Activated CD4-positive, CD25-positive, alpha-beta regulatory T cell treated with anti-CD3 and anti-CD28 coated beads, Interleukin-2, amount 50 U/mL, for 16 hours (primary cell): ENCODE data around the gene SPEN.

Source experiments
- DNase-seq: peaks from one replicate; pipeline ENCODE4 v3.0.0-alpha.2; 2020; ENCODE audit warnings: low read depth, low spot score

Gene SPEN

DNA sequence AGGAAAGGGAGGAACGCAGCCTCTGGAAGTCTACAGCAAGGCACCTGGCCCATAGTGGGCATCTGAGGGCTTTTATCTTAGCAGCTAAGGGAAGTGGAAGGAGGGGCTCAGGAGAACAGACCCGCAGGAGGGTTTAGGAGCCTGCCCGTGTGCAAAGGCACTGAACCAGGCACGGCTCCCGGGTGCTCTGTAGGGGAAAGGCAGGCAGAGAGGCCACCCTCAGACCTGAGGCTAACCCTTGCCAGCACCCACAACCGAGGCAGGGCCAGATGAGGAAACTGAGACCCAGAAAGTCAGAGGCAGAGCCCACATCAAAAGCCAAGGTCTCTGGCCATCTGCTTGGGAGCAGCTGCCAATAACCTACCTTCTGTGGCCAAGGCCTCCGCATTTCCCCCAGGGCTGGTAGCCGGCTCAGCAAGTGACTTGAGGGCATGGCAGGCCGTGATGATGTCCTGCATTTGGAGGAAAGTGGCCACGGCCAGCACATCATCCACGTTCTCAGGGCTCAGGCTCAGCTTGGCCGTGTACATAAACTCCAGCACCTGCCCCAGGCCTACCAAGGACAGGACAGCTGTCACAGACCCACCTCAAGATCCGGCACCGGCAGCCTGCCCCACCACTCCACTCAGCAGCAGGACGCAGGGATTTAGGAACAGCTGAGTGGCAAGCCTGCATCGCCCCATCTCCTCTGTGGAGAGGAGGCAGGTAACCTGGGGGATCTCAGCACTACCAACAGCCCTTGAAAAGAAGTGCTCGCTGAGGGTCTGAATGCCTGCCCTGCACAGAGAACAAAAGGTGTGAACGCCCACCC is 99.3 kb downstream of the SPEN start:
- DNase-seq: no peak

DNA sequence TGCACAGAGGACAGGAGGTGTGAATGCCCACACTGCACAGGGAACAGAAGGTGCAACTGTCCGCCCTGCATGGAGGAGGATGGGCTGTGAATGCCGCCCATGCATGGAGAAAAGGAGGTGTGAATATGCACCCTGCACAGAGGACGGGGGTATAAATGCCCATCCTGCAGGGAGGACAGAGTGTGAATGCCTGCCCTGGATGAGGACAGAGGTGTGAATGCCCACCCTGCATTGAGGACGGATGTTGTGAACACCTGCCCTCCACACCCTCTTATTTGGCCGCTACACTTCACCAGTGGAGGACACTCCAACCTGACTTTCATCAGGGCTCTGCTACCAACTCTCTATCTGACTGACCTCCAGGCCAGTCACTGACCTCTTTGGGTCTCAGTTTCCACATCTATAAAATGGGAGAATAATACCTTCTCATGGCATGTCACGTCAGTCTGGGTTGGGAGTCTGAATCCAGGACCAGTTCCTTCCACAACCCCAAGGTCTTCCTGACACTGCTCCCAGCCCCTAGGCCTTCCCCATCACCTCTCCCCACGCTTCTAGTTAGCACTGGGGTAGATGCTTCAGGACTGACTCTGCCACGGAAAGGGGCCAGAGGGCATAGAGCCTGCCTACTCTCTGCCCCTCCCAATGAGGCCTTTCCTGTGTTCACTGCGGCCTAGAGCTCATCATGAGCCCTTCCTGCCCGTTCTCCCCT is 100.0 kb downstream of the SPEN start:
- DNase-seq: no peak

GRCh38 chr1:15948091-15948591 is 100.6 kb downstream of the SPEN start:
- DNase-seq: no peak

DNA sequence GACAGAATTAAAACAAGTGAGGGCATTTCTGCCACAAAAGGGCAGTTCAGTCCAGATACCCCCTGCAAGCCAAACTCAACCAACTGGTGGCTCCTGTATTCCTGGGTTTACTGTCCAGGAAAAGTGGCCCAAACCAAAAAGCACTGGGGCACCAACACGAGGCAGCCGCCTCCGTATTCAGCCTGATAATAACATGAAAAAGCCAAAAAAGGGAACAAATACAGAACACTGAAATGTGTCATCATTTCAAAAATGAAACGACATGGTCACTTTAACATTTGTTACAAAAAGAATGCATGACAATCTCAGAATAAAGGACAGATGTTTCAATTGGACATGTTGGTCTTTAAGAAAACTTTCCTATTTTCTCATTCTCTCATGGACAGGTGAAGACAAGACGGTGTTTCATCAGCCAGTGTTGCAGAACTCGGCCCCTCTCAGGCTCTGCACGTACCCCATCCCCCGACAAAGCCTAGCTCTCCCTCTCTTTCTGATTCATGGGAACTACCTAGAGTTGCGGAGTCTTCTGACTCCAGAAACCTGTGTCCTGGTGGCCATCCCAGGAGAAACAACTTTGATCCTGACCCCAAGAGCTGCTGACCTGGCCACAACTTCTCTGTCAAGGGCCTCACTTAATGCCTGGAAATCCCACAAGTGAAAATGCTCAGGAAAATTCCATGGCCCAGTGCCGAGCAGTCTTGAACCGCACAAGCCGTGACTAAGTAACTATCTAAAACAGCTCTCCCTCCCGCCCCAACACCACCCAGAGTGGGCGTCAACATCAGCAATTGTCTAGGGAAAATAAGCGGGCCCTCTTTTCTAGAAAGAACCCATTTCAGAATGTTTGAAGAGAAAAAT is 101.3 kb downstream of the SPEN start:
- no peak for DNase-seq

DNA sequence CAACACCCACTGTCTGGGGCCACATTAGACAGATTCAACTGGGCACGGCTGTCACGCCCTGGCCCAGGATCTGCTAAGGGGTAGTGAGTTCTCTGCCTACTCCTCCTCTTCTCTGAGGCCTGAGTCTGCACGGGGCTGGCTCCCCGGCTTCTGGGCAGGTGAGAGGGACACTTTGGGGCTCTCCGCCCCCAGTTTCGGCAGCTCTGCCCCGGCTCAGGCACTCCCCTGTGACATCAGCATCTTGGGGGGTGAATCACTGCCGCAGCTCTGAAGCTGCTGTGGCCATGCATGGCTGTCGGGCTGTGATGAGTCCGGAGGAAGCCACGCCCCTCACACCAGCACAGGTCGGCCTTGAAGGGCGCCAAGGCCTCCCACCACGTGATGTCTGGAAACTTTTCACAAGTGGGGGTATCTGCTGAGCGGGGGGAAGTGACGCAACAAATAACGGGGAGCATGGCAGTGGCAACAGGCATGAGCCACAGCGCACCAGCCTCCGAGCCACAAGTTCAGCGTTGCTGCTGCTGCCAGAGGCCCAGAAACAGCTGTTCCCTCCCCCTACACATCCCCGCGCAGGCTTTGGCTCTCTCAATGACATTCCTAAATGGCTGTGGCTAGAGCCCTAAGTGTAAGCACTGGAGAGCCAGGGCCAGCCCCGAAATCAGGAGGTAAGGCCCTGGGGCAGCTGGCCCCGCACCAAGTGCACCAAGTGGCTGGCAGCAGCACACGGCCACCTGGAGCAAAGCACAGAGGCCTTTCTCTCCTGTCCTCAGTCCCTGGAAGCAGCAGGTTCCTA is 102.1 kb downstream of the SPEN start:
- DNase-seq: peak; percentile 82

DNA sequence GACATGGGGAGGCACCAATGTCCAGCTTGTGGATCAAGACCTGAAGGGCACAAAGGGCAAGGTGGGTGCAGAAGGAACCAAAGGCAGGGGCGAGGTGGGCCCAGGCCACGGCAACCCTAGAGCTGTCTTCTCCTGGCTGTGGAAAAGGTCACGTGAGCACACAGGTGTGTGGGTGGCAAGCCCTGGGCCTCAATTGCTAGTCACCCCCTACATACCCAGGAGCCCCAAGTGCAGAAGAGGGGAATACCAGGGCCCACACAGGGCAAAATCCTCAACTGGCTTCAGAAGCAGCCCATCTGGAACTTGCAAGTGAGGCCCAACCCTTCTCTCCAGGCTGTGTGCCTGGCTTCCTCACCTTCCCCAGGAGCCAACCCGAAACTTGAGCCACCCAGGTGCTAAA is 102.8 kb downstream of the SPEN start:
- DNase-seq: no peak

GRCh38 chr1:15950763-15951295 is 103.3 kb downstream of the SPEN start:
- peak; percentile 52 for DNase-seq

DNA sequence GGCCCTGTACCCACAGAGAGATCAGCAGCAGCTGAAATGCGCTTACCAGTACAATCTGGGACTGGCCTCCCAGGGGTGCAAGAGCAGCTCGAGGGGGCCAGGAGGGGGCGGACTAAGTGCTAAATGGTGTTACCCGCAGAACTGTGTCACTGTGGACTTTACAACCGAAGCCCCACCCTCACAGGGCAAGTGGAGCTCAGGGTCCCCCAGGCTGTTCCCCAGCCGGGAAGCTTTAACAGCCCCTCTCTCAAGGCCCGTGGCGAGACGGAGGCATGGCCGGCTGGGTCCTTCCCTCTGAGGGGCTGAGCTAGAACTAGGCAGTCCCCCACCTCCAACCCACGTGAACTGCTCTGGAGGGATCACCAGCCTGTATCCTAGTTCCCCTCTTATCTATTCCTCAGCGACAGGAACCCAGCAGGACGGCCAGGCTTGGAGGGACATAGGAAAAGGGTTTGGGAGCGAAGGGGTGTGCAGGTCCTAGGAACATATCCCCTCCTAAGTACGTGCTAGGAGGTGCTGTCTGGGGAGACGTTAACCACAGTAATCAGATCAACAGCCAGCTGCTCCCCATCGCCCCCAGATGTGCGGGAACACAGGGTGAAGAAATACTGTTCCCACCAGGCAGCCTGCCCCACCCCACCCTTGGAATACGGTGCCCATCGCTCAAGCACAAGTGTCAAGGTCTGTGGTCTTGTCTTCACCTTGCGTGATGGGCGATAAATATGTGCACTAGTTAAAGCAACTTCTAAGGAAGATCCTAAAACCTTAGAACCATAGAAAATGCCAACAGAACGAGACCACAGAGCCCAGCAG is 104.0 kb downstream of the SPEN start:
- no peak for DNase-seq

- DNase-seq: no peak
Observed at GRCh38 chr1:15952317-15953258, 105.1 kb downstream of the SPEN start.

GRCh38 chr1:15953294-15953771 is 105.8 kb downstream of the SPEN start:
- DNase-seq: no peak

GRCh38 chr1:15953791-15954241 is 106.3 kb downstream of the SPEN start:
- no peak for DNase-seq

DNA sequence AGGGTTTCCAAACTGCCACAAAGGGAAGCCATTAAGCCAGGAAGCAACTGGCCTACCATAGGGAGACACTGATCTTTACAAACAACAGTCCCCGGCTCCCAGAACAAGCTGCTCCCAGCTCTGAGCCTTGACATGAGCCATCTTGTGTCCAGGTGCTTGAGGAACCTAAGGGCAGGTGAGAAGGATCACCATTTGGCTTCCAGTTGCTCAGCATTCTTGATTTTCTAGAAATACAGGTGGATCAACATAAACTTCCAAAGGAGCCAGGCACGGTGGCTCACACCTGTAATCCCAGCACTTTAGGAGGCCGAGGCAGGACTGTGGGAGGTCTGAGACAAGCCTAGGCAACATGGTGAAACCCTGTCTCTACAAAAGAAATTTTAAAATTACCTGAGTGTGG is 106.8 kb downstream of the SPEN start:
- DNase-seq: no peak

GRCh38 chr1:15955552-15955951 is 108.0 kb downstream of the SPEN start:
- no peak for DNase-seq

- DNase-seq: no peak
Observed at GRCh38 chr1:15956150-15956549, 108.6 kb downstream of the SPEN start.

DNA sequence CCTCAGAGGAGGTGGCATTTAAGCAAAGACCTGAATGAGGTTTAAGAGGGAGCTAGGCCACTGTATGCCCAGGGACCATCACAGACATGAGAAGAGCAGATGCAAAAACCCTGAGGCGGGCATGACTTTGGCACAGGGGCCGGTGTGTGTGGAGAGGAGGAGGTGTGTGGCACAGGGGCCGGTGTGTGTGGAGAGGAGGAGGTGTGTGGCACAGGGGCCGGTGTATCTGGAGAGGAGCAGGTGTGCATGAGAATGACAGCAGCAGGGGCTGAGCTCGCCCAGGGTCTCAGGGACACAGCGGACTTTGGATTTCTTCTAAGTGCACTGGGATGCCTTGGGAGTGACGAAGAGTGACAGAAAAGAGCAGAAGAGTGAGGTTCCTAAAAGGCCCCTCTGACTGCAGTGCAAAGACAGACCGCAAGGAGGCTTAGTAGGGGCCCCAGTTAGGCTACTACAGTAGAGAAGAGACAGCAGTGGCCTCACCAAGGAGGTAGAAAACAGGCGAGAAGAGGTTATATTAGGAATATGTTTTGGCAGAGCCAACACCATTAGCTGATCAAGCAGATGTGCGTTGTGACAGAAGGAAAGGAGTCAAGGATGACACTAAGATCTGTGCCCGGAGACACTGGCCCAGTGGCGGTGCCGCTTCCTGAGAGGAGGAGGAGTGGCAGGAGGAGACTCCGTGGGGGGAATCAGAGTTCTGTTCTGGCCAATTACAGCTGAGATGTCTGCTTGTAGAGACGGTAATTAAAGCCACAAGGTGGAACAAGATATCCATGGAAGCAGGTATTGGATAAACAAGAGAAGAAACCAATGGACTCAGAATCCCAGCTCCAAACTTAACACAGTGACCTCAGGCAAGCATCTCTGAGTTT is 110.0 kb downstream of the SPEN start:
- DNase-seq: no peak

GRCh38 chr1:15958111-15958510 is 110.6 kb downstream of the SPEN start:
- no peak for DNase-seq

DNA sequence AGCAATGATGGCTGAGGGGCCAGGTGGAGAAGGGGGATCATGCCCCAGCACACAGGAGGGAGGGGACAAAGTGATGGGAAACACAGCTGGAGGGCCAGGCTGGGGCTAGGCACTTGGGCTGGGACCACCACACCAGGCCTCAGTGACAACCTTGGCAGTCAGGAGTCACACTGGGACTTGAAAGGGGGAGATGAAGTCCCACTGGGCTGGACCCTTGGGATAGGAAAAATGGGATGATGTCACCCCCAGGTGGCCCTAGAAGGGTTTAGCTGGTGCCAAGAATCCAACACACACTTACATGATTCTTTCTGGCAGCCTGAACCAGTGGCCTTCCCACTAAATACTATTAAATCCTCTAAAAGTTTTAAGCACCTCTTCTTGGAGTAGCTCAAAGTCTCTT is 111.3 kb downstream of the SPEN start:
- no peak for DNase-seq

DNA sequence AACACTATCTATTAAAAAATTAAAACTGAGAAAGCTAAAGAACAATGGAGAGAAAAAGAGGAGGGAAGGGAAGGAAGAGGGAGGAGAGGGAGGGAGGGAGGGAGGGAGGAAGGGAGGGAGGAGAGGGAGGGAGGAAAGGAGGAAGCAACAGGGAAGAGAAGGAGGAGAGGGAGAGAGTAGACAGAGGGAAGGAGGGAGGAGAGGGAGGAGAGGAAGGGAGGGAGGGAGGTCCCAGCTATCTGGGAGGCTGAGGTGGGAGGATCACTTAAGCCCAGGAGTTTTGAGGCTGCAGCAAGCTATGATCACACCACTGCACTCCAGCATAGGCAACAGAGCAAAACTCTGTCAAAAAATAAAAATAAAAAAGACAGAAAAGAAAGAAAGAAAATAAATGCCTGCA is 111.9 kb downstream of the SPEN start:
- DNase-seq: no peak
